NCI-H2107 treated with DMSO at 0.1 percent for 48 hours (cell line): Measurements from ENCODE around the gene SPAAR.

Experiments used
- DNase-seq: peaks from one replicate; lab custom pipeline; 2025; ENCODE audit not compliant: unreplicated experiment; lab: John Stamatoyannopoulos, UW

Gene SPAAR

DNA sequence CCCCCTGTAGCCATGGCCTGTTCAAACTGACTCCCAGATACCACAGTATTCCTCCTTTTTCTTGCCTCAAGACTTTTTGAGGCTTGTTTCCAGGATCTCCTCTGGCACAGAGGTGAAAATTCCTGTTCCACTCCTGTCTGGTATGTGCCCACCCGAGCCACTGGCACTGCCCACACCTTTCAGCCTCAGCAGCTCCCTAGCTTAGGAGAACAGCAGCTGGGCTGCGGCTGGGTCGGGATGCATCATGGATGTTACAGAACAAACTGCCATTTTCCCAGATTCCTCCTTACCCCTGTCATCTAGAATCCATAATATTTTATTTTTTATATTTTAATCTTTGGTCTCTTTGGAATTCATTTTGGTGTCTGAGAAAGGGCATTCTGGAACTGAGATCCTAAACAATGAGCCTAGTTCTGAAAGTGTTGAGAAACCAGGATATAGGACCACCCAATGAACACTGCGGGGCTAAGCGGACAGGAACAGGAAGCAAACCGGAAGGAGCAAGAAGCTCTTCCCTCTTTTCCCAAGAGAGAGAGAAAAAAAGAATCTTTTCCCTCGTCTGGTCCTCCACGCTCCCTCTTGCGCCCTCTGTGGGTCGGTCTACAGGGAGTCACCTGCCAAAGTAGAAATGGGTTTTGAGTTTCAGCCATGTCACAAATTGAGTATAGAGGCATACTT lies 36.2 kb downstream of the SPAAR start:
- peak; percentile 81 for DNase-seq

DNA sequence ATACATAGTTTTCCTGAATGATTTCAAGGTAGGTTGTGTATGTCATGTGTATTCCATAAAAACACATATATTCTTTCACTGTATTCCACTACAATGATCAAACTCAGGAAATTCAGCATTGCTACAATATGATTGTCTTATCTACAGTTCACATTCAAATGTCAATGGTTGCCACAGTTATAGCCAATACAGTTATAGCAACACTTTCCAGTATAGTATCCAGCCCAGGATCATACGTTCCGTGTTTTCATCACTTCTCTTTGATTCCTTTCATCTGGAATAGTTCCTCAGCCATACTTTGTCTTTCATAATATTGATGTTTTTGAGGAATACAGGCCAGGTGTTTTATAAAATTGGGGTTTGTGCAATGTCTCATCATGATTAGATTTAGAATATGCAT lies 39.2 kb downstream of the SPAAR start:
- no peak for DNase-seq

DNA sequence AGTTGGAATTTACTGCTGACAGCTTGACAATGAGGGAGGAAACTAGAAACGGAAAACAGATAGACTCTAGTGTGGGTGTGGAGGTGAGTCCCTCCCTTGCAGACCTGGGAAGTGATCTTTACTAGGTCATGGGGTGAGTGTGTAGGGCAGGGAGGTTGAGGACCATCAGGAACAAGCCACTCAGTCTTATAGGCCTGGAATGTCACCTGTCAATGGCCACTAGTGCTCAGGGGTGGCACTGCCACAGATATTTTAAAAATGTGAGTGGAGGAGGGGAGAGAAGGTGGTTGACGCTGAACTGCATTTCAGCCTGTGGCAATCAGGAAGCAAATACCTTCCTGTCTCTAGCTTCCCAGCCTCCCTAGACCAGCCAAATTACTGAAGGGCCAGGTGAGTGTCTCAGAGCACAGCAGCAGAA lies 39.6 kb downstream of the SPAAR start:
- no peak for DNase-seq

DNA sequence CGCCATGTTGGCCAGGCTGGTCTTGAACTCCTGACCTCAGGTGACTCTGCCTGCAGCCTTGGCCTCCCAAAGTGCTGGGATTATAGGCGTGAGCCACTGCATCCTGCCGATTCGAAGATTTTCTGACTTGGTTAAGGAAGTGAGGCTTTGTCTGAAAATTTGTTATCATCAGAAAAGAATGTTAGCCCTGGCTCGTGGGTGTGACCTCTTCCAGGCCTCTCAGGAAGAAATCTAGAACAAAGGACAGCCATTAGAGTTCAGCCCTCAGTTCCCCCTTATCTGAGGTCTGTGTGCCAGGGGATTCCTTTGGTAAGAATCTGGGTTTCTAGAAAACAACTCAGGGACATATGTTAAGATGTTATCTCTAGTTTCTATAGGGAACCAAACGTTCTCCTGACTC lies 42.4 kb downstream of the SPAAR start:
- no peak for DNase-seq

DNA sequence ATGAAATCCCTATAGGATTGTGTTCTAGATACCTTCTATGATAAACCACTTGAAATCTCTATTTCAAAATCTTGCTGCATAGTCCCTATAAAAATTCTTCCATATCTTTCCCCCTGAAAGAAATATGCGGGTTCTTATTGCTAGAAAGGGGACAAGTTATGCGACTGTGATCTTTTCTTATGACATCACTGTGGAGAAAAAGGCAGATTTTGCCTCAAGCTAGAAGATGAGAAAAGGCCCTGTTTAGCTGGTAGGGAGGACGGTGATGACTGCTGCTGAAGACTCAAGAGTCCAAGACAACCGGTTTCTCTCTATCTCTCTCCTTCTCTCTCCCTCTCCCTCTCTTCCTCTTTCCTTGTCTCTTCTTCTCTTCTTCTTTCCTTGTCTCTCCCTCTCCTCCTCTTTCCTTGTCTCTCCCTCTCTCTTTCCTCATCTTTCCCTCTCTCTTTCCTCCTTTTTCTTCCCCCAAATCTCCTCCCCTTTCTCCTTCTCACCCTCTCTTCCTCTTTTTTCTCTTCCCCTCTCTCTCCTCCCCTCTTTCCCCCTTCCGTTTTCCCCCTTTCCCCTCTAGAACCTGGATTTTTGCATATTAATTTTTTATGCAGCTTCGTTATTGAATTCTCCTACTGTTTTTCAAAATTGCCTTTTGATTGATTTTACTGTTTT lies 43.4 kb downstream of the SPAAR start:
- DNase-seq = no peak

DNA sequence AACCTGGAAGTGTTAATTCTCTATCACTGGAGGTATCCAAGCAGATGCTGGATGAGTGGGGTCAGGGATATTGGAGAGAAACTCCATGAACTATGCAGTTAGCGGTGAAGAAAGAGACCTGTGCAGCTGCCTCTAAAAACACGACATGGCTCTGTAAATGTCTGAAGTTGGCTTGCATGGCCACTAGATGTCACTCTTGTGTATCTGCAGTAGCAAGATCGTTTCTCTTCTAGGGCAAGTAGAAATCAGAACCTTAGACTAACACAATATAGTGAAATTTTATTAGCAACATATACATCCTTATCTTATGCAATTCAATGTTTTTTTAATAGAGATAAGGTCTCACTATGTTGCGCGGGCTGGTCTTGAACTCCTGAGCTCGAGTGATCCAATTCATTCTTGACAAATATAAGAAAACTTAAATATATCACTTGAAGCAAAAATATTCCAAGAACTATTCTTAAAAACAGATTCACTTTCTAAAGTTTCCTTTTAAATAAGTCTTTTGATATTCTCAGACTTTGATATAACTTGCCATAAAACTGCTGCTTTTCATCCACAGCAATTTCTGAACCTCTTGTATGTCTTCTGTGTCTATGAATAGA lies 45.8 kb downstream of the SPAAR start:
- DNase-seq = peak; percentile 77

DNA sequence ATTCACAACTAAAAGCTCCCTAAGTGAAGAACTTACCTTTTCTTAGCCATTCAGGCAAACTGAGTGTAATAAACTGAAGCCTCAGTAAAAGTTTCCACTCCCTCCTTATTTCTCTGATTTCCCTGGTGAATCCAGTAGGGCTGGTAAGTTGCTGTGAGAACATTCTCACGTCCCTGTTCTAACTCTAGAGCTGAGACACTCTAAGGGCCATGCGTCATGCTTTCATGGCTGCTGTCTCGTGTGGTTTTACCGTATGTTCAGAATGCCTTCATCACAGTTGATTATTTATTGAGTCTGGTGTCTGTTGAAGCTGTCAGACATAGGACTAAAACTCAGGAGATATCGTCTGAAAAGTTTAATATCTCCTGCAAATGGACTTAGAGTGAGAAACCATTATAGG lies 47.4 kb downstream of the SPAAR start:
- no peak for DNase-seq

DNA sequence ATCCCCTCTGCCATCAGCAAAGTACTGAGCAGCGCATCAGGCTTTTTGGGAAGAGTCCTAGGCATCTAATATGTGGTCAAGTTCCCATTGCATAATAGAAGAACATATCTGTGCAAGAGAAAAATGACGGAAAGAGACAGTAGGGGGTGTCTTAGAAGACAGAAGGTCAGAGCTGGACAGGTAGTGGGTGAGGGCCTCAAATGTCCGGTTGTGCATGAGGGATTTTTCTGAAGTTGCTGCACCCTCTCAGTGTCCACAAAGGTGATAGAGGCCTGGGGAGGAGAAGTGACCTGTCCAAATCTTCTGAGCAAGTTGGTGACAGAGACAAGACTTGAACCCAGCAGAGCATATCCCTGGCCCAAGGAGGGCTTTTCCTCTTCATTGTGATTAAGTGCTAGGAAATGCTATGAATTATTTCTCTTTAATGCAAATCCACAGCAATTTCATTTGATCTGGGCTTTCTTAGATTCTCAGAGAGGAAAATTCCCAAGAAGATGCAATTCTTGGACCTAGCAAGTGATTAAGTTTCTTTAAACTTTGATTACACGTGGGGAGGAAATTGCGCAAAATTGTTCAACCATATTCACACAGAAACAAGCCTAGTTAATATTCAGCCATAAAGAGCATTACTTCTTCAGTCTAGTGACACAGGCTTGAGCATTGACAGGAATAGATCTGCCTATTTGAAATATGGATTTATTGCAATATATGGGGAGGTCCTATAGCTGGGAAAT lies 49.0 kb downstream of the SPAAR start, which contains the start of gene OR2S2:
Gene OR2S2 (minus strand): TSS at position 51 of the 734 bp plus-strand sequence. CDS start 56 bp downstream, outside the sequence.
- DNase-seq = no peak

DNA sequence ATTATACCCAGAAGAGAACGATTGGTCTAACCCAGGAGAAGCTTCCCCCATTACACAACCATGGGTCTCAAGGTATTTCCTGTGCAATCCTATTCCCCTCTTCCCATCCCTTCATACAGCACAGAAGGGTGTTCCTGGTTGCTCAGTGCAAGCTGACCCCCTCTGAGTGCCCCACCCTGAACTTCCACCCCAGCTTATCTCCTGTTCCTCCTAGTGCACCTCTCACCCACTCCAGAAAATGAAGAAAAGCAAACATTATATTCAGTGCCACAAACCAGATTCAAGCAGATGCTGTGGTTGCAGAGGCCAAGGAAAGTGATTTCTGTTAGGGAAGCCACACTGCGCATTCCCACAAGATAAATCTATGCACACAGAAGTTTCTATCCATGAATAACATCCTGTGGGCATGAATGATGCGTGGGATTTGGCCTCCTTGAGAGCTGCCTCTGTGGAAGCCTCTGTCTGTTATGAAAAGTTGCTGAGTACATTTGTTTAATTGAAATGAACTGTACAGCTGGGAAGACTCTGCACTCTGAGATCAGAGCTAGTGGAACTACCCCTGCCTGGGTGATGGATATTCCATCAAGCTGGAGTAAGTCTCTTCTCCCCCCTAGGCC lies 50.9 kb downstream of the SPAAR start:
- no peak for DNase-seq
